SK-N-SH treated with all-trans-retinoic acid at 6 μM for 48 hours (cell line): ENCODE results near the gene PPFIA1.

Source experiments
- ATAC-seq: fragments of 200-7000 bp; cut with Tn5 transposase; 3 replicates; pipeline ENCODE4 v1.9.1; 2020; ENCODE audit warnings: mild to moderate bottlenecking, moderate library complexity
- ARNTL ChIP-seq: fragments of 450-650 bp; formaldehyde crosslinking; IDR thresholded peaks from 2 replicates; pipeline ENCODE4 v1.5.0; 2020; ENCODE audit warnings: low read depth, mild to moderate bottlenecking, moderate library complexity, borderline replicate concordance
- ESRRG ChIP-seq: fragments of 250-450 bp; sonication (Bioruptor Pico); IDR thresholded peaks from 2 replicates; pipeline ENCODE4 v1.6.1; 2021; ENCODE audit warnings: mild to moderate bottlenecking
- GLIS3 ChIP-seq: fragments of 250-450 bp; sonication (Bioruptor Pico); IDR thresholded peaks from 2 replicates; pipeline ENCODE4 v1.5.0; 2020; ENCODE audit warnings: mild to moderate bottlenecking, moderate library complexity
- ISL1 ChIP-seq: fragments of 250-450 bp; sonication (Bioruptor Pico); IDR thresholded peaks from 2 replicates; pipeline ENCODE4 v2.1.2; 2022; ENCODE audit warnings: mild to moderate bottlenecking, moderate library complexity
- OSR1 ChIP-seq: fragments of 250-450 bp; sonication (Bioruptor Pico); IDR thresholded peaks from 2 replicates; pipeline ENCODE4 v1.8.0; 2022; ENCODE audit warnings: moderate library complexity, mild to moderate bottlenecking, inconsistent platforms
- PATZ1 ChIP-seq: fragments of 250-450 bp; sonication (Bioruptor Pico); IDR thresholded peaks from 2 replicates; pipeline ENCODE4 v1.8.0; 2020; ENCODE audit warnings: mild to moderate bottlenecking, moderate library complexity, borderline replicate concordance
- PPARA ChIP-seq: fragments of 250-450 bp; sonication (Bioruptor Pico); IDR thresholded peaks from 2 replicates; pipeline ENCODE4 v1.5.0; 2020; ENCODE audit warnings: mild to moderate bottlenecking, borderline replicate concordance
- RARB ChIP-seq: fragments of 250-450 bp; sonication (Bioruptor Pico); IDR thresholded peaks from 2 replicates; pipeline ENCODE4 v1.8.0; 2021; ENCODE audit warnings: mild to moderate bottlenecking, moderate library complexity
- TCF4 ChIP-seq: fragments of 250-450 bp; sonication (Bioruptor Pico); IDR thresholded peaks from 2 replicates; pipeline ENCODE4 v1.8.0; 2021; ENCODE audit warnings: mild to moderate bottlenecking, moderate library complexity, borderline replicate concordance
- TOX ChIP-seq: fragments of 250-450 bp; sonication (Bioruptor Pico); IDR thresholded peaks from 2 replicates; pipeline ENCODE4 v1.8.0; 2021; ENCODE audit warnings: mild to moderate bottlenecking, moderate library complexity, borderline replicate concordance
- TSHZ2 ChIP-seq: fragments of 250-450 bp; sonication (Bioruptor Pico); IDR thresholded peaks from 2 replicates; pipeline ENCODE4 v1.5.0; 2020; ENCODE audit warnings: mild to moderate bottlenecking, moderate library complexity
- ZC3H10 ChIP-seq: fragments of 250-450 bp; sonication (Bioruptor Pico); IDR thresholded peaks from 2 replicates; pipeline ENCODE4 v1.5.1; 2021; ENCODE audit warnings: mild to moderate bottlenecking, moderate library complexity
- ZFP30 ChIP-seq: fragments of 450-650 bp; formaldehyde crosslinking; IDR thresholded peaks from 2 replicates; pipeline ENCODE4 v1.5.0; 2022; ENCODE audit warnings: mild to moderate bottlenecking, moderate library complexity
- ZNF565 ChIP-seq: fragments of 450-650 bp; formaldehyde crosslinking; conservative IDR thresholded peaks from 2 replicates; pipeline ENCODE4 v1.5.0; 2020; ENCODE audit warnings: low read depth, mild to moderate bottlenecking, moderate library complexity
- ZNF70 ChIP-seq: fragments of 450-650 bp; formaldehyde crosslinking; IDR thresholded peaks from 2 replicates; pipeline ENCODE4 v1.5.0; 2020; ENCODE audit warnings: mild to moderate bottlenecking, moderate library complexity
- ZNF8 ChIP-seq: fragments of 450-650 bp; formaldehyde crosslinking; IDR thresholded peaks from 2 replicates; pipeline ENCODE4 v1.5.0; 2020; ENCODE audit warnings: mild to moderate bottlenecking, moderate library complexity
- TF ChIP-seq, protein P1 (sequence below): fragments of 250-450 bp; sonication (Bioruptor Pico); IDR thresholded peaks from 2 replicates; pipeline ENCODE4 v1.8.0; 2021; ENCODE audit warnings: low read depth, mild to moderate bottlenecking, moderate library complexity, borderline replicate concordance
- TF ChIP-seq, protein P2 (sequence below): fragments of 250-450 bp; sonication (Bioruptor Pico); IDR thresholded peaks from 2 replicates; pipeline ENCODE4 v1.5.1; 2020; ENCODE audit warnings: low read depth, mild to moderate bottlenecking, moderate library complexity
- TF ChIP-seq, protein P3 (sequence below): fragments of 250-450 bp; sonication (Bioruptor Pico); IDR thresholded peaks from 2 replicates; pipeline ENCODE4 v1.5.1; 2021; ENCODE audit warnings: mild to moderate bottlenecking, moderate library complexity

The PPFIA1 gene

DNA sequence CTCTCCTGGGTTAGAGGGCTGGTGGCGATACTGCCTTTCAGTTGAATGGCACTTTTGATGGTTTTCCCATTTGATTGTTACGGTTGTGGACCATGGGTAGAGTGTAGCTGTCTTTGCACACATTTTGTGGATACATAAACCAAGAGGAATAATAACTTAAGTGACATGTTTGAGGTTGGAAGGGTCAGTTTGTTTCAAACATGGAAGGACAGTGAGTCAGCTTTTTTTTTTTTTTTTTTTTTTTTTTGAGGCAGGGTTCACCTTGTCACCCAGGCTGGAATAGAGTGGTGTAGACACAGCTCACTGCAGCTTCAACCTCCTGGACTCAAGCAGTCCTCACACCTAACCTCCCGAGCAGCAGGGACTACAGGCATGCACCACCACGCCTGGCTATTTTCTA lies 41.1 kb downstream of the PPFIA1 start:
- no peak for ATAC-seq
- TF ChIP-seq, protein P1, sequence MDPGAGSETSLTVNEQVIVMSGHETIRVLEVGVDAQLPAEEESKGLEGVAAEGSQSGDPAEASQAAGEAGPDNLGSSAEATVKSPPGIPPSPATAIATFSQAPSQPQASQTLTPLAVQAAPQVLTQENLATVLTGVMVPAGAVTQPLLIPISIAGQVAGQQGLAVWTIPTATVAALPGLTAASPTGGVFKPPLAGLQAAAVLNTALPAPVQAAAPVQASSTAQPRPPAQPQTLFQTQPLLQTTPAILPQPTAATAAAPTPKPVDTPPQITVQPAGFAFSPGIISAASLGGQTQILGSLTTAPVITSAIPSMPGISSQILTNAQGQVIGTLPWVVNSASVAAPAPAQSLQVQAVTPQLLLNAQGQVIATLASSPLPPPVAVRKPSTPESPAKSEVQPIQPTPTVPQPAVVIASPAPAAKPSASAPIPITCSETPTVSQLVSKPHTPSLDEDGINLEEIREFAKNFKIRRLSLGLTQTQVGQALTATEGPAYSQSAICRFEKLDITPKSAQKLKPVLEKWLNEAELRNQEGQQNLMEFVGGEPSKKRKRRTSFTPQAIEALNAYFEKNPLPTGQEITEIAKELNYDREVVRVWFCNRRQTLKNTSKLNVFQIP (CRISPR knock-in tag), result no peak
- TF ChIP-seq PPARA (CRISPR knock-in tag) (no peak), PATZ1 (no peak), ISL1 (CRISPR knock-in tag) (no peak), GLIS3 (CRISPR knock-in tag) (no peak), TSHZ2 (CRISPR knock-in tag) (no peak), OSR1 (CRISPR knock-in tag) (no peak), ZNF8 (CRISPR knock-in tag) (no peak), TCF4 (CRISPR knock-in tag) (no peak), ZNF70 (CRISPR knock-in tag) (no peak), ZFP30 (no peak), ARNTL (CRISPR knock-in tag) (no peak), TOX (CRISPR knock-in tag) (no peak), ZC3H10 (CRISPR knock-in tag) (no peak)
- TF ChIP-seq, protein P2, sequence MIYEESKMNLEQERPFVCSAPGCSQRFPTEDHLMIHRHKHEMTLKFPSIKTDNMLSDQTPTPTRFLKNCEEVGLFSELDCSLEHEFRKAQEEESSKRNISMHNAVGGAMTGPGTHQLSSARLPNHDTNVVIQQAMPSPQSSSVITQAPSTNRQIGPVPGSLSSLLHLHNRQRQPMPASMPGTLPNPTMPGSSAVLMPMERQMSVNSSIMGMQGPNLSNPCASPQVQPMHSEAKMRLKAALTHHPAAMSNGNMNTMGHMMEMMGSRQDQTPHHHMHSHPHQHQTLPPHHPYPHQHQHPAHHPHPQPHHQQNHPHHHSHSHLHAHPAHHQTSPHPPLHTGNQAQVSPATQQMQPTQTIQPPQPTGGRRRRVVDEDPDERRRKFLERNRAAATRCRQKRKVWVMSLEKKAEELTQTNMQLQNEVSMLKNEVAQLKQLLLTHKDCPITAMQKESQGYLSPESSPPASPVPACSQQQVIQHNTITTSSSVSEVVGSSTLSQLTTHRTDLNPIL (CRISPR knock-in tag), result no peak
- TF ChIP-seq, protein P3, sequence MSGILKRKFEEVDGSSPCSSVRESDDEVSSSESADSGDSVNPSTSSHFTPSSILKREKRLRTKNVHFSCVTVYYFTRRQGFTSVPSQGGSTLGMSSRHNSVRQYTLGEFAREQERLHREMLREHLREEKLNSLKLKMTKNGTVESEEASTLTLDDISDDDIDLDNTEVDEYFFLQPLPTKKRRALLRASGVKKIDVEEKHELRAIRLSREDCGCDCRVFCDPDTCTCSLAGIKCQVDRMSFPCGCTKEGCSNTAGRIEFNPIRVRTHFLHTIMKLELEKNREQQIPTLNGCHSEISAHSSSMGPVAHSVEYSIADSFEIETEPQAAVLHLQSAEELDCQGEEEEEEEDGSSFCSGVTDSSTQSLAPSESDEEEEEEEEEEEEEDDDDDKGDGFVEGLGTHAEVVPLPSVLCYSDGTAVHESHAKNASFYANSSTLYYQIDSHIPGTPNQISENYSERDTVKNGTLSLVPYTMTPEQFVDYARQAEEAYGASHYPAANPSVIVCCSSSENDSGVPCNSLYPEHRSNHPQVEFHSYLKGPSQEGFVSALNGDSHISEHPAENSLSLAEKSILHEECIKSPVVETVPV (CRISPR knock-in tag), result no peak
- TF ChIP-seq, all 23 proteins: peak for 0

DNA sequence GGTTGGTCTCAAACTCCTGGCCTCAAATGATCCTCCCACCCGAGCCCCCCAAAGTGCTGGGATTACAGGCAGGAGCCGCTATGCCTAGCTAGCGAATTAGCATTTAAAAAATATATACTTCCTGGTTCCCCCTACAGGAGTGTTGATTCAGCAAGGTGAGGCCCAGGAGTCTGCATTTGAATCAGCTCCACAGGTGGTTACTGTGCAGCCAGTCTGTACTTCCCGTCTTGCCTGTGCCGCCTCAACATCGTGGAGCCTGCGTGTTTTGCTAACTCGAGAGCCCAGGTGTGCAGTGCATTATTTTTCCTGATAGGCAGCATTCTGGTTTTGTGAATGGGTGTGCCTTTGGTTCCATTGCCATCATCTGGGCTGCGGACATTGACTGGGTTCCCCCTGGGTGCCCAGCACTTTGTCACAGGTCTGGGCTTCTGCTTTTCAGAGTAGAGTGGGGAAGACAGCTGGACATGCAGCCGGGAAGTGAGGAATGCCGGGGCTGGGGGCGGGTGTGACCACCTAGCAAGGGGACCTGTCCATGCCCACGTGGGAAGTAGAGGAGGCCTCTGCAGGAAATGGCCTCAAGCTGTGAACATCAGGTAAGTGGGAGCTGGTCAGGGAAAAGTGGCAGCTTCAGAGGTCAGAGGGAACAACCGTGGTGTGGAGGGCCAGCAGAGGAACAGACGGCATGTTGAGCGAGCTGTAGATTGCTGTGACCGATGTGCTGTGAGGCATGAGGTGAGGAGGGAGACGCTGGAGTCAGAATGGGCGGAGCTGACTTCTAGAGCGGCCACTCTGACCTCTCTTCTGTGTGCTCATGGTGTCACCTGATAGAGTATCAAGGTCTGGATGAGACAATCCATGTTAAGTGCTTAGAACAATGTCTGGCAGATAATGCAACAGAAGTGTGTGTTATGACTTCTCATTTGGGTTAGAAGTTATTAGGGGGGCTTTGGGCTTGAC lies 42.2 kb downstream of the PPFIA1 start:
- ATAC-seq, result no peak
- TF ChIP-seq, protein P3 (CRISPR knock-in tag), result no peak
- no peak for TF ChIP-seq PATZ1
- no peak for TF ChIP-seq ESRRG
- TF ChIP-seq RARB, result no peak
- TF ChIP-seq ZNF565 (CRISPR knock-in tag), result no peak
- TF ChIP-seq, protein P2 (CRISPR knock-in tag), result no peak
- TF ChIP-seq ZNF70 (CRISPR knock-in tag), result no peak
- no peak for TF ChIP-seq PPARA (CRISPR knock-in tag)
- no peak for TF ChIP-seq TOX (CRISPR knock-in tag)
- TF ChIP-seq OSR1 (CRISPR knock-in tag), result no peak
- TF ChIP-seq TSHZ2 (CRISPR knock-in tag), result no peak
- no peak for TF ChIP-seq TCF4 (CRISPR knock-in tag)
- TF ChIP-seq ZNF8 (CRISPR knock-in tag), result no peak
